HL-60 (cell line): ENCODE measurements around the gene MOGAT3.
A peak's percentile ranks its signal among the peaks of the same experiment; 100 is the strongest.
"Not testable (repeated sequence)": the region's sequence is repeated elsewhere in the genome, so short reads cannot be mapped to it uniquely, and the experiment has no call there.

Experiments
- GABPA ChIP-seq: IDR thresholded peaks from 2 replicates; pipeline ENCODE4 v1.6.1; 2012; ENCODE audit warnings: low read depth
- POLR2AphosphoS5 ChIP-seq: IDR thresholded peaks from 2 replicates; pipeline ENCODE4 v1.6.1; 2012; ENCODE audit warnings: low read depth
- SPI1 ChIP-seq: IDR thresholded peaks from 2 replicates; pipeline ENCODE4 v1.6.1; 2012; ENCODE audit warnings: low read depth, mild to moderate bottlenecking, borderline replicate concordance
- TF ChIP-seq, protein P1 (sequence below): IDR thresholded peaks from one replicate; pipeline ENCODE4 v1.5.1; 2011; ENCODE audit warnings: low read length, control low read depth, inconsistent platforms; ENCODE audit not compliant: insufficient read depth
- TF ChIP-seq, protein P2 (sequence below): IDR thresholded peaks from 2 replicates; pipeline ENCODE4 v1.6.1; 2012; ENCODE audit warnings: low read depth; ENCODE audit not compliant: insufficient replicate concordance

DNA sequence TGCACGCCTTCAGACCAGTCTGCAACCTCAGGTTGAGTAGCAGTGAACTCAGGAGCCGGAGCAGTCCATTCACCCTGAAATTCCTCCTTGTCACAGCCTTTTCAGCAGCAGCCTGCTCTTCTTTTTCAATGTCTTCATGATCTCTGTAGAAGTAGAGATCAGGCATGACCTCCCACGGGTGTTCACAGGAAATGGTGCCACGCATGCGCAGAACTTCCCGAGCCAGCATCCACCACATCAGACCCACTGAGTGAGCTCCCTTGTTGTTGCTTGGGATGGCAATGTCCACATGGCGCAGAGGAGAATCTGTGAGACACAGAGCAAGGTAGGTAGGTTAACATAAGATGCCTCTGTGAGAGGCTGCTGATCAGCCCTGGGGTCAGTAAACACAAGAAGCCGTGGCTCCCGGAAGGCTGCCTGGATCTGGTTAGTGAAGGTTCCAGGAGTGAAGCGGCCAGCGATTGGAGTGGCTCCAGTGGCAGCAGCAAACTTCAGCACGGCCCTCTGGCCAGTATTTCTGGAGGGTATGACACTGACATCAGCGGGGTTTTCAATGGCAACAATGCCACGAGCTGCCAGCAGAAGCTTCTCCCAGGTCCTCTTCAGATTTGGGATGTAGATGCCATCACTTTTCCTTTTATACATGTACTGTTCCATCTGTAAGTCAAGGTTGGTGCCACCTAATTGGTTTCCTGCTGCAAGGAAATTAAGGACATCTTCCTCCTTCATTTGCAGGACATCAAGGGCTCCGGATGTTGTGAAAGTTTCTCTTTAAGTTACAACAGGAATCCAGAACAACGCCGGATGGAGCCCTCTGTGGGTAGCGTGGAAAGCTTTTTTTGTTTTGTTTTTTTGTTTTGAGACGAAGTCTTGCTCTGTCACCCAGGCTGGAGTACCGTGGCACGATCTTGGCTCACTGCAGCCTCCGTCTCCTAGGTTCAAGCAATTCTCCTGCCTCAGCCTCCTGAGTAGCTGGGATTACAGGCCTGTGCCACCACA is 3.2 kb upstream of the MOGAT3 start:
- TF ChIP-seq SPI1, POLR2AphosphoS5: not testable (repeated sequence)
- TF ChIP-seq, protein P1, sequence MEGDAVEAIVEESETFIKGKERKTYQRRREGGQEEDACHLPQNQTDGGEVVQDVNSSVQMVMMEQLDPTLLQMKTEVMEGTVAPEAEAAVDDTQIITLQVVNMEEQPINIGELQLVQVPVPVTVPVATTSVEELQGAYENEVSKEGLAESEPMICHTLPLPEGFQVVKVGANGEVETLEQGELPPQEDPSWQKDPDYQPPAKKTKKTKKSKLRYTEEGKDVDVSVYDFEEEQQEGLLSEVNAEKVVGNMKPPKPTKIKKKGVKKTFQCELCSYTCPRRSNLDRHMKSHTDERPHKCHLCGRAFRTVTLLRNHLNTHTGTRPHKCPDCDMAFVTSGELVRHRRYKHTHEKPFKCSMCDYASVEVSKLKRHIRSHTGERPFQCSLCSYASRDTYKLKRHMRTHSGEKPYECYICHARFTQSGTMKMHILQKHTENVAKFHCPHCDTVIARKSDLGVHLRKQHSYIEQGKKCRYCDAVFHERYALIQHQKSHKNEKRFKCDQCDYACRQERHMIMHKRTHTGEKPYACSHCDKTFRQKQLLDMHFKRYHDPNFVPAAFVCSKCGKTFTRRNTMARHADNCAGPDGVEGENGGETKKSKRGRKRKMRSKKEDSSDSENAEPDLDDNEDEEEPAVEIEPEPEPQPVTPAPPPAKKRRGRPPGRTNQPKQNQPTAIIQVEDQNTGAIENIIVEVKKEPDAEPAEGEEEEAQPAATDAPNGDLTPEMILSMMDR = not testable (repeated sequence)
- peak; percentile 49; the same call in 1 of the 2 replicates for TF ChIP-seq GABPA
- TF ChIP-seq, protein P2, sequence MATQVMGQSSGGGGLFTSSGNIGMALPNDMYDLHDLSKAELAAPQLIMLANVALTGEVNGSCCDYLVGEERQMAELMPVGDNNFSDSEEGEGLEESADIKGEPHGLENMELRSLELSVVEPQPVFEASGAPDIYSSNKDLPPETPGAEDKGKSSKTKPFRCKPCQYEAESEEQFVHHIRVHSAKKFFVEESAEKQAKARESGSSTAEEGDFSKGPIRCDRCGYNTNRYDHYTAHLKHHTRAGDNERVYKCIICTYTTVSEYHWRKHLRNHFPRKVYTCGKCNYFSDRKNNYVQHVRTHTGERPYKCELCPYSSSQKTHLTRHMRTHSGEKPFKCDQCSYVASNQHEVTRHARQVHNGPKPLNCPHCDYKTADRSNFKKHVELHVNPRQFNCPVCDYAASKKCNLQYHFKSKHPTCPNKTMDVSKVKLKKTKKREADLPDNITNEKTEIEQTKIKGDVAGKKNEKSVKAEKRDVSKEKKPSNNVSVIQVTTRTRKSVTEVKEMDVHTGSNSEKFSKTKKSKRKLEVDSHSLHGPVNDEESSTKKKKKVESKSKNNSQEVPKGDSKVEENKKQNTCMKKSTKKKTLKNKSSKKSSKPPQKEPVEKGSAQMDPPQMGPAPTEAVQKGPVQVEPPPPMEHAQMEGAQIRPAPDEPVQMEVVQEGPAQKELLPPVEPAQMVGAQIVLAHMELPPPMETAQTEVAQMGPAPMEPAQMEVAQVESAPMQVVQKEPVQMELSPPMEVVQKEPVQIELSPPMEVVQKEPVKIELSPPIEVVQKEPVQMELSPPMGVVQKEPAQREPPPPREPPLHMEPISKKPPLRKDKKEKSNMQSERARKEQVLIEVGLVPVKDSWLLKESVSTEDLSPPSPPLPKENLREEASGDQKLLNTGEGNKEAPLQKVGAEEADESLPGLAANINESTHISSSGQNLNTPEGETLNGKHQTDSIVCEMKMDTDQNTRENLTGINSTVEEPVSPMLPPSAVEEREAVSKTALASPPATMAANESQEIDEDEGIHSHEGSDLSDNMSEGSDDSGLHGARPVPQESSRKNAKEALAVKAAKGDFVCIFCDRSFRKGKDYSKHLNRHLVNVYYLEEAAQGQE = not testable (repeated sequence)
